ENCODE results near the gene CLCN5.
A peak's percentile ranks its signal among the peaks of the same experiment; 100 is the strongest.
"Not testable (repeated sequence)": the region's sequence is repeated elsewhere in the genome, so short reads cannot be mapped to it uniquely, and the experiment has no call there.

Gene CLCN5

GRCh38 chrX:49999087-49999486 lies 76.7 kb downstream of the CLCN5 start:
- no peak for DNase-seq

- DNase-seq = no peak
These were observed 78.6 kb downstream of the CLCN5 start for GRCh38 chrX:50000937-50001542.

- DNase-seq = no peak
These were observed 79.8 kb downstream of the CLCN5 start for GRCh38 chrX:50002067-50002714.

- no peak for DNase-seq
These were observed 81.1 kb downstream of the CLCN5 start for GRCh38 chrX:50003467-50003866.

GRCh38 chrX:50003927-50004326 lies 81.5 kb downstream of the CLCN5 start:
- DNase-seq = no peak

- not testable (repeated sequence) for DNase-seq
These were observed 103.2 kb downstream of the CLCN5 start for GRCh38 chrX:50025591-50025990.

- no peak for DNase-seq
These were observed 112.7 kb downstream of the CLCN5 start for GRCh38 chrX:50035126-50035525.

GRCh38 chrX:50036426-50036825 lies 114.0 kb downstream of the CLCN5 start:
- DNase-seq = no peak

GRCh38 chrX:50045823-50046222 lies 123.4 kb downstream of the CLCN5 start:
- no peak for DNase-seq

- DNase-seq = no peak
These were observed 126.8 kb downstream of the CLCN5 start for GRCh38 chrX:50049228-50049627.

GRCh38 chrX:50054147-50054546 lies 131.8 kb downstream of the CLCN5 start:
- DNase-seq = no peak

- DNase-seq = no peak
These were observed 144.0 kb downstream of the CLCN5 start for GRCh38 chrX:50066318-50066937.

- no peak for DNase-seq
These were observed 145.3 kb downstream of the CLCN5 start for GRCh38 chrX:50067435-50068284.

GRCh38 chrX:50068285-50068563 lies 145.8 kb downstream of the CLCN5 start:
- no peak for DNase-seq

GRCh38 chrX:50068893-50069292 lies 146.5 kb downstream of the CLCN5 start:
- DNase-seq = no peak

- DNase-seq = no peak
These were observed 149.1 kb downstream of the CLCN5 start for GRCh38 chrX:50071494-50071893.

GRCh38 chrX:50072110-50072509 lies 149.7 kb downstream of the CLCN5 start:
- no peak for DNase-seq

- DNase-seq = no peak
These were observed 151.2 kb downstream of the CLCN5 start for GRCh38 chrX:50073601-50074000.

- DNase-seq = no peak
These were observed 153.4 kb downstream of the CLCN5 start for GRCh38 chrX:50075630-50076339.

- DNase-seq = peak in 1 of 2 donors; percentile 0
These were observed 159.0 kb downstream of the CLCN5 start for GRCh38 chrX:50081282-50081889.

- DNase-seq = no peak
These were observed 160.3 kb downstream of the CLCN5 start for GRCh38 chrX:50082741-50083140.

GRCh38 chrX:50088645-50089044 lies 166.2 kb downstream of the CLCN5 start:
- no peak for DNase-seq

- no peak for DNase-seq
These were observed 171.2 kb downstream of the CLCN5 start for GRCh38 chrX:50093625-50094024.

All from CD4-positive, alpha-beta T cell treated with Interleukin-1 beta for 1 hour (primary cell).